SK-N-SH (cell line): Measurements from ENCODE around the gene TRAPPC8. TPM values are rescaled to one million over a fixed set of nuclear protein-coding genes. Genes with fewer than 3 reads are reported as not detected.

ENCODE experiments used
- CTCF ChIA-PET: fragments of 300-600, 350-600 bp; formaldehyde crosslinking; extraction: SDS; loops from one replicate; lab custom pipeline; 2021; lab: Yijun Ruan, JAX
- POLR2A ChIA-PET: fragments of 350-600 bp; sonication (Branson Sonifier 250); formaldehyde crosslinking; extraction: SDS; loops from one replicate; lab custom pipeline; 2020; ENCODE audit warnings: antibody characterized with exemption, inconsistent platforms; lab: Yijun Ruan, JAX
- DNase-seq: peaks from one replicate; pipeline ENCODE4 v3.0.0; 2012
- H2AFZ ChIP-seq: fragments of 200-600 bp; sonication (generic); 2 replicates; pipeline ENCODE4 v1.8.1; 2016; ENCODE audit warnings: antibody characterized with exemption, mild to moderate bottlenecking, low read depth
- H3F3A ChIP-seq: fragments of 200-600 bp; sonication (generic); replicated peaks from 2 replicates; pipeline ENCODE3; 2016; ENCODE audit warnings: antibody characterized with exemption, mild to moderate bottlenecking; ENCODE audit not compliant: insufficient read depth
- H3K27ac ChIP-seq, 2 experiments: fragments of 200-500 bp in 1 of 2; fragments of 200-600 bp in 1 of 2; sonication (Bioruptor generic) in 1 of 2; sonication (generic), shearing (Covaris generic) in 1 of 2; 2 replicates each; pipeline versions ENCODE4 v1.5.1 to v1.6.1; 2014 to 2016; ENCODE audit warnings: low read depth in 2 of 2, inconsistent platforms in 1 of 2, low read length in 1 of 2, mild to moderate bottlenecking in 1 of 2, mixed read lengths in 1 of 2
- H3K27me3 ChIP-seq: fragments of 200-600 bp; sonication (generic), shearing (Covaris generic); 2 replicates; pipeline ENCODE4 v1.6.1; 2016; ENCODE audit warnings: mixed run types; ENCODE audit not compliant: insufficient read depth
- H3K36me3 ChIP-seq, 2 experiments: fragments of 200-500 bp in 1 of 2; fragments of 200-600 bp in 1 of 2; sonication (Bioruptor generic) in 1 of 2; sonication (generic) in 1 of 2; replicated peaks in 1 of 2; 2 replicates each; pipeline versions ENCODE3 to v1.5.1; 2014 to 2016; ENCODE audit warnings: low read length in 1 of 2, mild to moderate bottlenecking in 1 of 2; ENCODE audit not compliant: insufficient read depth in 2 of 2, control insufficient read depth in 1 of 2
- H3K4me1 ChIP-seq, 2 experiments: fragments of 200-500 bp in 1 of 2; fragments of 200-600 bp in 1 of 2; sonication (Bioruptor generic) in 1 of 2; sonication (generic), shearing (Covaris generic) in 1 of 2; 2 replicates each; pipeline versions ENCODE4 v1.5.1 to v1.6.1; 2014 to 2016; ENCODE audit warnings: low read depth in 1 of 2, low read length in 1 of 2, mixed run types in 1 of 2; ENCODE audit not compliant: insufficient read depth in 2 of 2, control insufficient read depth in 1 of 2
- H3K4me2 ChIP-seq: fragments of 200-600 bp; sonication (generic), shearing (Covaris generic); 2 replicates; pipeline ENCODE4 v1.6.1; 2017; ENCODE audit warnings: mixed run types
- H3K4me3 ChIP-seq, 2 experiments: fragments of 200-500 bp in 1 of 2; fragments of 200-600 bp in 1 of 2; sonication (Bioruptor generic) in 1 of 2; sonication (generic), shearing (Covaris generic) in 1 of 2; 2 replicates each; pipeline versions ENCODE4 v1.5.1 to v1.8.1; 2014 to 2016; ENCODE audit warnings: low read depth in 2 of 2, inconsistent platforms in 1 of 2, low read length in 1 of 2, mild to moderate bottlenecking in 1 of 2, mixed read lengths in 1 of 2, moderate library complexity in 1 of 2
- H3K79me2 ChIP-seq: fragments of 200-600 bp; sonication (generic); 2 replicates; pipeline ENCODE4 v1.8.1; 2017; ENCODE audit warnings: mild to moderate bottlenecking; ENCODE audit not compliant: insufficient read depth
- H3K9ac ChIP-seq: fragments of 200-600 bp; sonication (generic); 2 replicates; pipeline ENCODE4 v1.6.1; 2017; ENCODE audit warnings: mixed run types
- H3K9me2 ChIP-seq: fragments of 200-600 bp; sonication (generic); 2 replicates; pipeline ENCODE4 v1.6.1; 2017; ENCODE audit warnings: mixed run types
- H3K9me3 ChIP-seq: fragments of 200-600 bp; sonication (generic); 2 replicates; pipeline ENCODE4 v1.6.1; 2017; ENCODE audit warnings: mixed run types, mild to moderate bottlenecking, moderate library complexity
- H4K20me1 ChIP-seq: fragments of 200-600 bp; sonication (generic); 2 replicates; pipeline ENCODE4 v1.6.1; 2017; ENCODE audit warnings: mild to moderate bottlenecking, mixed run types; ENCODE audit not compliant: insufficient read depth
- FOXJ3 ChIP-seq: sonication (generic); formaldehyde crosslinking; IDR thresholded peaks from 2 replicates; pipeline ENCODE4 v1.5.1; 2020; ENCODE audit warnings: mild to moderate bottlenecking, missing genetic modification reagents
- GATA2 ChIP-seq: sonication (generic); formaldehyde crosslinking; IDR thresholded peaks from 2 replicates; pipeline ENCODE4 v1.5.0; 2020; ENCODE audit warnings: mild to moderate bottlenecking, missing genetic modification reagents
- IRF3 ChIP-seq: fragments of 150-350 bp; IDR thresholded peaks from 2 replicates; pipeline ENCODE4 v1.6.1; 2016; ENCODE audit warnings: mild to moderate bottlenecking, low read depth, low read length
- JUND ChIP-seq: IDR thresholded peaks from 2 replicates; pipeline ENCODE4 v1.4.0; 2012
- MXI1 ChIP-seq: IDR thresholded peaks from 2 replicates; pipeline ENCODE4 v1.6.1; 2012; ENCODE audit warnings: mild to moderate bottlenecking, low read depth, low read length, improper control_type of control experiment
- NRF1 ChIP-seq: IDR thresholded peaks from 2 replicates; pipeline ENCODE4 v1.6.1; 2012; ENCODE audit warnings: low read depth, mild to moderate bottlenecking, low read length
- RXRA ChIP-seq: IDR thresholded peaks from 2 replicates; pipeline ENCODE4 v1.4.0; 2012; ENCODE audit warnings: low read depth, mild to moderate bottlenecking, borderline replicate concordance
- SIN3A ChIP-seq: IDR thresholded peaks from 2 replicates; pipeline ENCODE4 v1.6.1; 2012; ENCODE audit warnings: low read depth, mild to moderate bottlenecking, low read length, moderate library complexity, borderline replicate concordance
- TEAD4 ChIP-seq: IDR thresholded peaks from 2 replicates; pipeline ENCODE4 v1.4.0; 2012; ENCODE audit warnings: mild to moderate bottlenecking, borderline replicate concordance; ENCODE audit not compliant: insufficient read depth
- YY1 ChIP-seq: IDR thresholded peaks from 2 replicates; pipeline ENCODE4 v1.4.0; 2012; ENCODE audit warnings: low read depth, mild to moderate bottlenecking
- ZBTB33 ChIP-seq: IDR thresholded peaks from 2 replicates; pipeline ENCODE4 v1.4.0; 2012; ENCODE audit warnings: low read depth, borderline replicate concordance
- WGBS: methylation state at CpG from one replicate; pipeline ENCODE4 v1.1.6; 2017; ENCODE audit warnings: low lambda C conversion rate; 5-methylcytosine and 5-hydroxymethylcytosine counted together
- polyA plus RNA-seq, 3 experiments: library from polyadenylated mRNA; depleted of rRNA; stranded (reverse); fragments of >200 nt; gene quantifications; 2 replicates each; pipeline ENCODE4 v1.2.3, GENCODE V29; 2012
- TF ChIP-seq, protein P1 (sequence below): IDR thresholded peaks from 2 replicates; pipeline ENCODE4 v1.4.0; 2012; ENCODE audit warnings: low read depth, borderline replicate concordance
- TF ChIP-seq, protein P2 (sequence below): fragments of 150-350 bp; IDR thresholded peaks from 2 replicates; pipeline ENCODE4 v1.6.1; 2017; ENCODE audit warnings: antibody characterized with exemption, low read length, low read depth, borderline replicate concordance

TRAPPC8 gene
- polyA plus RNA-seq, 1 of the 3 experiments (the other 2 are of a cell fraction) = 14.9 TPM

- Histone ChIP-seq H3K4me1 (no peaks in the 10 kb centered on the region), H3K4me2 (no peak overlapping the region), H3K9me2 (no peaks in the 10 kb centered on the region), H2AFZ (no peak overlapping the region), H3K9me3 (no peaks in the 10 kb centered on the region), H3K79me2 (no peaks in the 10 kb centered on the region), H3K9ac (no peak overlapping the region), H3F3A (no peaks in the 10 kb centered on the region), H3K27me3 (no peaks in the 10 kb centered on the region; the same call in 1 of the 2 replicates), H4K20me1 (no peaks in the 10 kb centered on the region), H3K27ac (no peak overlapping the region), H3K4me3 (no peak overlapping the region), H3K36me3 (no peaks in the 10 kb centered on the region)
- TF ChIP-seq SIN3A (no peak), JUND (no peak), FOXJ3 (CRISPR knock-in tag) (no peak), TEAD4 (no peak), IRF3 (no peak), RXRA (no peak), YY1 (no peak), MXI1 (no peak), NRF1 (no peak)
- TF ChIP-seq, protein P1, sequence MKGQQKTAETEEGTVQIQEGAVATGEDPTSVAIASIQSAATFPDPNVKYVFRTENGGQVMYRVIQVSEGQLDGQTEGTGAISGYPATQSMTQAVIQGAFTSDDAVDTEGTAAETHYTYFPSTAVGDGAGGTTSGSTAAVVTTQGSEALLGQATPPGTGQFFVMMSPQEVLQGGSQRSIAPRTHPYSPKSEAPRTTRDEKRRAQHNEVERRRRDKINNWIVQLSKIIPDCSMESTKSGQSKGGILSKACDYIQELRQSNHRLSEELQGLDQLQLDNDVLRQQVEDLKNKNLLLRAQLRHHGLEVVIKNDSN = no peak
- TF ChIP-seq, protein P2, sequence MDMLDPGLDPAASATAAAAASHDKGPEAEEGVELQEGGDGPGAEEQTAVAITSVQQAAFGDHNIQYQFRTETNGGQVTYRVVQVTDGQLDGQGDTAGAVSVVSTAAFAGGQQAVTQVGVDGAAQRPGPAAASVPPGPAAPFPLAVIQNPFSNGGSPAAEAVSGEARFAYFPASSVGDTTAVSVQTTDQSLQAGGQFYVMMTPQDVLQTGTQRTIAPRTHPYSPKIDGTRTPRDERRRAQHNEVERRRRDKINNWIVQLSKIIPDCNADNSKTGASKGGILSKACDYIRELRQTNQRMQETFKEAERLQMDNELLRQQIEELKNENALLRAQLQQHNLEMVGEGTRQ = no peak
- no peak for DNase-seq
- 18% methylated on average over 3 of the region's 3 CpGs for WGBS
- POLR2A ChIA-PET = no interaction called here
- CTCF ChIA-PET = interaction anchor here (1.2 kb wide), 1 partner anchor 151 kb away, joined by 4 read pairs; no protein-coding TSS in a partner anchor
These were observed 27.7 kb upstream of the TRAPPC8 start for GRCh38 chr18:31970617-31971016.

- no peak for DNase-seq
- Histone ChIP-seq H3K79me2 (no peaks in the 10 kb centered on the region), H3K27ac (no peak overlapping the region), H3F3A (no peaks in the 10 kb centered on the region), H3K9me2 (no peaks in the 10 kb centered on the region), H3K9me3 (no peaks in the 10 kb centered on the region), H3K27me3 (no peaks in the 10 kb centered on the region; the same call in 1 of the 2 replicates), H3K36me3 (no peaks in the 10 kb centered on the region), H3K4me3 (no peak overlapping the region), H3K4me2 (no peak overlapping the region), H3K9ac (no peak overlapping the region), H3K4me1 (no peaks in the 10 kb centered on the region), H2AFZ (no peak overlapping the region)
- ChIA-PET CTCF (interaction anchor here (1.4 to 3.2 kb wide), 2 partner anchors 9 to 11 kb away, joined by 4 to 13 read pairs; no protein-coding TSS in a partner anchor), POLR2A (interaction anchor here (0.6 kb wide), 1 partner anchor 9 kb away, joined by 7 read pairs; no protein-coding TSS in a partner anchor)
- no peak for TF ChIP-seq GATA2 (CRISPR knock-in tag)
- no peak for TF ChIP-seq TEAD4
- no peak for TF ChIP-seq ZBTB33
- TF ChIP-seq, all 33 proteins: peak for 0
- H4K20me1 ChIP-seq = no peaks in the 10 kb centered on the region
- WGBS = 48% methylated on average over 5 of the region's 5 CpGs
These were observed 22.5 kb upstream of the TRAPPC8 start for GRCh38 chr18:31965316-31965970.
